Endothelial cell of umbilical vein (primary cell): Measurements from ENCODE around the gene SAYSD1. TPM values are rescaled to one million over a fixed set of nuclear protein-coding genes. Genes with fewer than 3 reads are reported as not detected.

Source experiments
- BruUV-seq: library from RNA; stranded (reverse); fragments of 400-500 nt; replicated peaks from 2 replicates; lab custom pipeline; 2021; lab: Mats Ljungman, UMichigan
- CTCF ChIA-PET: fragments of 300-600, 350-600 bp; sonication (Branson Sonifier 250); formaldehyde crosslinking; loops from one replicate; lab custom pipeline; 2021; ENCODE audit warnings: antibody characterized with exemption, inconsistent platforms; lab: Charles Lee
- POLR2A ChIA-PET: fragments of 300-600, 350-600 bp; sonication (Branson Sonifier 250); formaldehyde crosslinking; loops from one replicate; lab custom pipeline; 2021; ENCODE audit warnings: antibody characterized with exemption, inconsistent platforms; lab: Charles Lee
- DNase-seq: peaks from one replicate; pipeline ENCODE4 v3.0.0-alpha.2; 2011; ENCODE audit warnings: low read depth, low spot score
- FAIRE-seq: peaks from 2 replicates; lab custom pipeline; 2011; peaks lifted over from hg19 to GRCh38; lab: Jason Lieb, UNC
- H2AFZ ChIP-seq: 2 replicates; pipeline ENCODE4 v1.6.0; 2012; ENCODE audit warnings: low read depth, low read length, control low read depth, inconsistent platforms
- H3K27ac ChIP-seq: 2 replicates; pipeline ENCODE4 v1.5.1; 2011; ENCODE audit warnings: low read depth, mild to moderate bottlenecking, control low read depth, low read length, moderate library complexity; ENCODE audit not compliant: insufficient read depth
- H3K27me3 ChIP-seq, 2 experiments: 2 replicates each; pipeline versions ENCODE4 v1.6.0 to v1.6.1; 2011; ENCODE audit warnings: low read length in 2 of 2, mixed read lengths in 1 of 2; ENCODE audit not compliant: control insufficient read depth in 2 of 2, insufficient read depth in 2 of 2
- H3K36me3 ChIP-seq, 2 experiments: 2 replicates in 1 of 2; 3 replicates in 1 of 2; pipeline ENCODE4 v1.5.1; 2011; ENCODE audit warnings: low read length in 2 of 2, mild to moderate bottlenecking in 1 of 2, moderate library complexity in 1 of 2; ENCODE audit not compliant: control insufficient read depth in 2 of 2, insufficient read depth in 2 of 2; ENCODE audit errors: extremely low read depth in 1 of 2
- H3K4me1 ChIP-seq: 3 replicates; pipeline ENCODE4 v1.5.1; 2011; ENCODE audit warnings: mild to moderate bottlenecking, low read length; ENCODE audit not compliant: control insufficient read depth, insufficient read depth; ENCODE audit errors: extremely low read depth
- H3K4me2 ChIP-seq: 2 replicates; pipeline ENCODE4 v1.6.1; 2011; ENCODE audit warnings: low read length, control low read depth, mixed read lengths; ENCODE audit not compliant: insufficient read depth
- H3K4me3 ChIP-seq, 3 experiments: fragments of 200-600 bp in 1 of 3; sonication (generic), shearing (Covaris generic) in 1 of 3; replicated peaks in 1 of 3; 2 replicates each; pipeline ENCODE4 v1.5.1; 2011 to 2016; ENCODE audit warnings: control low read depth in 3 of 3, low read length in 3 of 3, mild to moderate bottlenecking in 2 of 3, inconsistent platforms in 1 of 3, low read depth in 1 of 3, moderate library complexity in 1 of 3; ENCODE audit not compliant: insufficient read depth in 1 of 3
- H3K79me2 ChIP-seq: 2 replicates; pipeline ENCODE4 v1.6.0; 2012; ENCODE audit warnings: low read length, inconsistent platforms; ENCODE audit not compliant: control insufficient read depth, insufficient read depth
- H3K9ac ChIP-seq: replicated peaks from 2 replicates; pipeline ENCODE3; 2011; ENCODE audit warnings: low read length, control low read depth; ENCODE audit not compliant: insufficient read depth; ENCODE audit errors: extremely low read depth
- H3K9me1 ChIP-seq: replicated peaks from 3 replicates; pipeline ENCODE4 v1.6.0; 2011; ENCODE audit warnings: mild to moderate bottlenecking, low read length; ENCODE audit not compliant: control insufficient read depth, insufficient read depth; ENCODE audit errors: extremely low read depth
- H3K9me3 ChIP-seq: replicated peaks from 2 replicates; pipeline ENCODE4 v1.5.1; 2012; ENCODE audit warnings: low read length, inconsistent platforms; ENCODE audit not compliant: control insufficient read depth, insufficient read depth
- H4K20me1 ChIP-seq: replicated peaks from 2 replicates; pipeline ENCODE3; 2011; ENCODE audit warnings: mild to moderate bottlenecking, low read length; ENCODE audit not compliant: control insufficient read depth, insufficient read depth; ENCODE audit errors: extremely low read depth
- EZH2 ChIP-seq: IDR thresholded peaks from 2 replicates; pipeline ENCODE4 v1.6.1; 2012; ENCODE audit warnings: borderline replicate concordance, low read depth, mild to moderate bottlenecking, moderate library complexity, low read length, inconsistent platforms; ENCODE audit not compliant: severe bottlenecking
- FOS ChIP-seq: IDR thresholded peaks from 2 replicates; pipeline ENCODE4 v1.6.1; 2011; ENCODE audit warnings: mild to moderate bottlenecking, low read length, moderate library complexity, borderline replicate concordance; ENCODE audit not compliant: insufficient read depth
- GATA2 ChIP-seq: IDR thresholded peaks from 2 replicates; pipeline ENCODE4 v1.7.0; 2011; ENCODE audit warnings: low read depth, mild to moderate bottlenecking, moderate library complexity, mixed read lengths, low read length; ENCODE audit not compliant: insufficient read length, insufficient read depth
- JUN ChIP-seq: IDR thresholded peaks from 2 replicates; pipeline ENCODE4 v1.6.1; 2011; ENCODE audit warnings: borderline replicate concordance, low read depth; ENCODE audit not compliant: insufficient read length, insufficient read depth
- MYC ChIP-seq: IDR thresholded peaks from one replicate; pipeline ENCODE4 v1.6.1; 2011; ENCODE audit warnings: mild to moderate bottlenecking, low read depth, low read length
- POLR2A ChIP-seq: IDR thresholded peaks from 2 replicates; pipeline ENCODE4 v1.6.1; 2012; ENCODE audit warnings: low read depth, mild to moderate bottlenecking, control low read depth, low read length
- POLR2AphosphoS5 ChIP-seq: IDR thresholded peaks from 2 replicates; pipeline ENCODE4 v1.6.1; 2012; ENCODE audit warnings: low read depth, mild to moderate bottlenecking, control low read depth, low read length, moderate library complexity; ENCODE audit not compliant: insufficient read depth
- dilution Hi-C: fragments of 300-500 bp; cut with MboI; formaldehyde crosslinking; loops from one replicate; pipeline ENCODE4 v1.15.0; 2019; ENCODE audit warnings: low sequenced_read_pairs; ENCODE audit not compliant: extremely low pct_ligation_motif_present
- intact Hi-C: fragments of 100-400 bp; cut with micrococcal nuclease; formaldehyde crosslinking; loops from one replicate; pipeline ENCODE4 v1.10.0; 2022
- polyA plus RNA-seq, 4 experiments: library from polyadenylated mRNA; depleted of rRNA in 3 of 4; stranded (reverse) in 3 of 4; unstranded in 1 of 4; fragments of >200 nt; gene quantifications; 2 replicates each; pipeline versions ENCODE4 v1.2.1 to v1.2.3, GENCODE V29; 2011 to 2012; ENCODE audit warnings: missing spikeins in 1 of 4
- total RNA-seq: library from RNA; stranded (reverse); gene quantifications from 2 replicates; pipeline ENCODE4 v1.2.3, GENCODE V29; 2021
- TF ChIP-seq, protein P1 (sequence below), 2 donors: IDR thresholded peaks; 1 replicate in 1 of 2; 2 replicates in 1 of 2; pipeline ENCODE4 v1.5.1; 2011; ENCODE audit warnings: low read length in 2 of 2, mild to moderate bottlenecking in 2 of 2, moderate library complexity in 2 of 2, control low read depth in 1 of 2, inconsistent platforms in 1 of 2, low read depth in 1 of 2; ENCODE audit not compliant: insufficient read depth in 1 of 2; ENCODE audit errors: extremely low read depth in 1 of 2
- TF ChIP-seq, protein P2 (sequence below): IDR thresholded peaks from 2 replicates; pipeline ENCODE4 v1.6.1; 2011; ENCODE audit not compliant: insufficient read depth, insufficient read length

Gene SAYSD1
- total and polyA plus RNA-seq, 2 donors (not counting 3 experiments of a cell fraction or from before 2014, with no cell fraction given) = 9.0 to 9.7 TPM

DNA sequence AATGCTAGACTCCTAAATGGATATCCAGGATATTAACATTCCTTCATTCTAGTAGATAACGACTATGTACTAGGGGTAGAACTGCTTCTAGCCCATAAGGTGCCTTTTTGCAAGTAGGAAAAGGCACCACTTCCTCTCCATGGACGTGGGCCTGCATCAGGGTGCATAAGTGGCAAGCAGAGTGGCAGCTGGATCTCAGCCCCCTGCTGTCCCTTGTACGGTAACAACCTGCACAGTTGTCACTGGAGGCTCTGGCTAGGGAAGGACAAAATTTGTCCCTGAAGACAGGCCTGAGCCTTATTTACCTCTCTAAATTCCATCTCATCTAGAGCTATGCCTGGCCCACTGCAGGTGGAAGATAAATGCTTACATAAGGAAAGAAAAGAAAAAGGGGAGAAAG, 42.5 kb upstream of the SAYSD1 start:
- H3K79me2 ChIP-seq = no peaks in the 10 kb centered on the region
- peaks cover 0 to 2% of the 10 kb centered on the region in 2 experiments for H3K27me3 ChIP-seq
- H3K9me1 ChIP-seq = no peaks in the 10 kb centered on the region
- H3K9ac ChIP-seq = no peak overlapping the region
- no peak overlapping the region for H2AFZ ChIP-seq
- no peaks in the 10 kb centered on the region for H3K4me1 ChIP-seq
- H3K4me2 ChIP-seq = no peak overlapping the region
- ChIA-PET POLR2A (no interaction called here), CTCF (interaction anchor here (1.0 kb wide), 1 partner anchor 69 kb away, joined by 3 read pairs; no protein-coding TSS in a partner anchor)
- intact Hi-C loops = no loop called here
- dilution Hi-C loops = no loop called here
- no peaks in the 10 kb centered on the region for H4K20me1 ChIP-seq
- H3K27ac ChIP-seq = no peak overlapping the region
- no peaks in the 10 kb centered on the region for H3K9me3 ChIP-seq
- H3K36me3 ChIP-seq = no peaks in the 10 kb centered on the region
- FAIRE-seq (no peak), DNase-seq (no peak)
- TF ChIP-seq JUN = no peak
- no peak for TF ChIP-seq EZH2
- no peak for TF ChIP-seq MYC
- TF ChIP-seq, protein P1, sequence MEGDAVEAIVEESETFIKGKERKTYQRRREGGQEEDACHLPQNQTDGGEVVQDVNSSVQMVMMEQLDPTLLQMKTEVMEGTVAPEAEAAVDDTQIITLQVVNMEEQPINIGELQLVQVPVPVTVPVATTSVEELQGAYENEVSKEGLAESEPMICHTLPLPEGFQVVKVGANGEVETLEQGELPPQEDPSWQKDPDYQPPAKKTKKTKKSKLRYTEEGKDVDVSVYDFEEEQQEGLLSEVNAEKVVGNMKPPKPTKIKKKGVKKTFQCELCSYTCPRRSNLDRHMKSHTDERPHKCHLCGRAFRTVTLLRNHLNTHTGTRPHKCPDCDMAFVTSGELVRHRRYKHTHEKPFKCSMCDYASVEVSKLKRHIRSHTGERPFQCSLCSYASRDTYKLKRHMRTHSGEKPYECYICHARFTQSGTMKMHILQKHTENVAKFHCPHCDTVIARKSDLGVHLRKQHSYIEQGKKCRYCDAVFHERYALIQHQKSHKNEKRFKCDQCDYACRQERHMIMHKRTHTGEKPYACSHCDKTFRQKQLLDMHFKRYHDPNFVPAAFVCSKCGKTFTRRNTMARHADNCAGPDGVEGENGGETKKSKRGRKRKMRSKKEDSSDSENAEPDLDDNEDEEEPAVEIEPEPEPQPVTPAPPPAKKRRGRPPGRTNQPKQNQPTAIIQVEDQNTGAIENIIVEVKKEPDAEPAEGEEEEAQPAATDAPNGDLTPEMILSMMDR (IDR thresholded peaks at IDR 0.05; ENCODE audit: extremely low read depth in 1 of 2, insufficient read depth in 1 of 2, low read depth in 1 of 2, low read length in 2 of 2) = no peak
- no peak for TF ChIP-seq GATA2
- no peak overlapping the region for H3K4me3 ChIP-seq
- no TSS peak for BruUV-seq

DNA sequence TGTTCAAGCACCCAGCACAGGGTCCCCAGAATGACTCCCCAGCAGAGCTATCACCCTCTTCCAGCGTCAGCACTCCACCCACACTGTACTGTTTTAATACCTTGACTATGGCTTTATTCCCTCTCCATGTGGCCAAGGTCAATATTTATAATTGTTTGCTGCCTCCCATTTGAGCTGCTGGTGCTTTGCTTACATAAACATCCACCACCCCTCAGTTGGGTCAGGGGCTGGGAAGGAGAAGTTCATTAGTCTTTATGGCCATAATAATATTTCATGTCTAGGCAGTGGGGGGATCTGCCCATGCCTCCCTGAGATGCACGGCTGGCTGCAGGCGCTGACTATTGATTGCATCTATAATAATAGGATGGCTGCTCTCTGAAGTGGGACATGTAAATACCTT, 41.8 kb upstream of the SAYSD1 start:
- Histone ChIP-seq H3K9ac (no peak overlapping the region), H2AFZ (no peak overlapping the region), H3K9me3 (no peaks in the 10 kb centered on the region), H4K20me1 (no peaks in the 10 kb centered on the region), H3K4me3 (no peak overlapping the region), H3K36me3 (no peaks in the 10 kb centered on the region), H3K79me2 (no peaks in the 10 kb centered on the region), H3K4me1 (no peaks in the 10 kb centered on the region), H3K27me3 (peaks cover 0 to 7% of the 10 kb centered on the region in 2 experiments), H3K9me1 (no peaks in the 10 kb centered on the region), H3K27ac (no peak overlapping the region), H3K4me2 (no peak overlapping the region)
- TF ChIP-seq POLR2AphosphoS5 (no peak), POLR2A (no peak), MYC (no peak), GATA2 (no peak), JUN (no peak), FOS (no peak), EZH2 (no peak)
- TF ChIP-seq, protein P2, sequence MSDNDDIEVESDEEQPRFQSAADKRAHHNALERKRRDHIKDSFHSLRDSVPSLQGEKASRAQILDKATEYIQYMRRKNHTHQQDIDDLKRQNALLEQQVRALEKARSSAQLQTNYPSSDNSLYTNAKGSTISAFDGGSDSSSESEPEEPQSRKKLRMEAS = no peak
- TF ChIP-seq, protein P1 (IDR thresholded peaks at IDR 0.05; ENCODE audit: extremely low read depth in 1 of 2, insufficient read depth in 1 of 2, low read depth in 1 of 2, low read length in 2 of 2) = no peak
- no TSS peak for BruUV-seq
- FAIRE-seq (no peak), DNase-seq (no peak)
- CTCF ChIA-PET = interaction anchor here (1.0 kb wide), 1 partner anchor 68 kb away, joined by 3 read pairs; no protein-coding TSS in a partner anchor
- intact Hi-C loops = no loop called here
- dilution Hi-C loops = no loop called here
- POLR2A ChIA-PET = no interaction called here
